ENCODE results near the gene DYNLT2B.

The DYNLT2B gene

GRCh38 chr3:196274585-196274984 lies 43.5 kb downstream of the DYNLT2B start:
- H3K4me3 ChIP-seq (ENCODE audit: low read depth, low read length) = peak overlapping the region; percentile 57
- peak; percentile 92 for DNase-seq (ENCODE audit: low read depth)
- no peak for TF ChIP-seq CTCF (IDR thresholded peaks at IDR 0.05; ENCODE audit: insufficient read depth, low read depth, low read length, missing control alignments)

- no peak for DNase-seq (ENCODE audit: low read depth)
- no peak for TF ChIP-seq CTCF (IDR thresholded peaks at IDR 0.05; ENCODE audit: insufficient read depth, low read depth, low read length, missing control alignments)
- no peak overlapping the region for H3K4me3 ChIP-seq (ENCODE audit: low read depth, low read length)
These were observed 44.4 kb downstream of the DYNLT2B start for GRCh38 chr3:196273655-196274054.

- no peak overlapping the region for H3K4me3 ChIP-seq (ENCODE audit: low read depth, low read length)
- TF ChIP-seq CTCF (IDR thresholded peaks at IDR 0.05; ENCODE audit: insufficient read depth, low read depth, low read length, missing control alignments) = no peak
- DNase-seq (ENCODE audit: low read depth) = no peak
These were observed 45.2 kb downstream of the DYNLT2B start for GRCh38 chr3:196272826-196273225.

- DNase-seq (ENCODE audit: low read depth) = no peak
- no peak for TF ChIP-seq CTCF (IDR thresholded peaks at IDR 0.05; ENCODE audit: insufficient read depth, low read depth, low read length, missing control alignments)
- H3K4me3 ChIP-seq (ENCODE audit: low read depth, low read length) = no peak overlapping the region
These were observed 47.5 kb downstream of the DYNLT2B start for GRCh38 chr3:196270499-196270898.

GRCh38 chr3:196268284-196269163 lies 49.5 kb downstream of the DYNLT2B start:
- TF ChIP-seq CTCF (IDR thresholded peaks at IDR 0.05; ENCODE audit: insufficient read depth, low read depth, low read length, missing control alignments) = no peak
- H3K4me3 ChIP-seq (ENCODE audit: low read depth, low read length) = no peak overlapping the region
- DNase-seq (ENCODE audit: low read depth) = no peak

GRCh38 chr3:196263819-196264218 lies 54.2 kb downstream of the DYNLT2B start:
- H3K4me3 ChIP-seq (ENCODE audit: low read depth, low read length) = no peak overlapping the region
- no peak for TF ChIP-seq CTCF (IDR thresholded peaks at IDR 0.05; ENCODE audit: insufficient read depth, low read depth, low read length, missing control alignments)
- no peak for DNase-seq (ENCODE audit: low read depth)

- DNase-seq (ENCODE audit: low read depth) = no peak
- no peak for TF ChIP-seq CTCF (IDR thresholded peaks at IDR 0.05; ENCODE audit: insufficient read depth, low read depth, low read length, missing control alignments)
These were observed 57.3 kb downstream of the DYNLT2B start for GRCh38 chr3:196260784-196261183.

More at GRCh38 chr3:196260784-196261183, 57.3 kb downstream of the DYNLT2B start:
- H3K4me3 ChIP-seq (ENCODE audit: low read depth, low read length) = no peak overlapping the region
